Tibial nerve (tissue), 3 donors: ENCODE data around the gene SPATA13.

Source experiments
- CTCF ChIP-seq, 5 experiments: fragments of 200-600 bp in 3 of 5; fragments of 450-650 bp in 2 of 5; sonication (generic) in 3 of 5; IDR thresholded peaks; one replicate each; pipeline ENCODE4 v1.5.1; 2016 to 2019; ENCODE audit warnings: antibody characterized with exemption in 5 of 5, mild to moderate bottlenecking in 3 of 5, moderate library complexity in 2 of 5
- POLR2A ChIP-seq, 2 donors: fragments of 450-650 bp; IDR thresholded peaks; one replicate each; pipeline ENCODE4 v1.6.1; 2017; ENCODE audit warnings: antibody characterized with exemption in 2 of 2, mild to moderate bottlenecking in 2 of 2, moderate library complexity in 2 of 2

DNA sequence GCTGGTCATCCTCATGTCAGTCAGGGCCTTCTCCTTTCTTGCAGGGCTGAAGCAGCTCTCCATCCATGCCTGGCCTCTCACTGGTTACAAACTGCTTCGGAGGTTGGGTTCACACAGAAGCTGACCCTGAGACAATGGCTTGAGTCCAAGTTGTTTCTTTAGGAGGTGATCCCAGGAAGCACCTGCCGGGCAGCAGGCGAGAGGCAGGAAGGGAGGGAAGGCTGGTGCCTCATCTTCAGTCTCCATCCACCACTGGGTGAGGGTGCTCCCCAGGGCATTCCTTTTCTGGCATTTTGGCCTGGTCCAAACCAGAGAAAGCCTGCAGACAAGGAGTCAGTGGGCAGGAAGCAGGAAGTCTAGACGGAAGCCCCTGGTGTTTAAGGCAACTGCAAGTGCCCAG, 17.6 kb upstream of the SPATA13 start:
- TF ChIP-seq CTCF (IDR thresholded peaks at IDR 0.05) (no peak), POLR2A (IDR thresholded peaks at IDR 0.05) (no peak)
